Fibroblast of mammary gland (primary cell): ENCODE data around the gene AUTS2.
A peak's percentile ranks its signal among the peaks of the same experiment; 100 is the strongest.

ENCODE experiments used
- DNase-seq: peaks from one replicate; pipeline ENCODE4 v3.0.0-alpha.2; 2010; ENCODE audit warnings: low read depth
- H3K4me3 ChIP-seq: 2 replicates; pipeline ENCODE4 v1.5.1; 2011; ENCODE audit warnings: low read depth, mild to moderate bottlenecking, low read length, moderate library complexity; ENCODE audit not compliant: control insufficient read depth
- TF ChIP-seq, protein P1 (sequence below): conservative IDR thresholded peaks from 2 replicates; pipeline ENCODE4 v1.5.1; 2011; ENCODE audit warnings: low read depth, low read length, inconsistent platforms; ENCODE audit not compliant: control insufficient read depth, insufficient read depth

AUTS2 gene

DNA sequence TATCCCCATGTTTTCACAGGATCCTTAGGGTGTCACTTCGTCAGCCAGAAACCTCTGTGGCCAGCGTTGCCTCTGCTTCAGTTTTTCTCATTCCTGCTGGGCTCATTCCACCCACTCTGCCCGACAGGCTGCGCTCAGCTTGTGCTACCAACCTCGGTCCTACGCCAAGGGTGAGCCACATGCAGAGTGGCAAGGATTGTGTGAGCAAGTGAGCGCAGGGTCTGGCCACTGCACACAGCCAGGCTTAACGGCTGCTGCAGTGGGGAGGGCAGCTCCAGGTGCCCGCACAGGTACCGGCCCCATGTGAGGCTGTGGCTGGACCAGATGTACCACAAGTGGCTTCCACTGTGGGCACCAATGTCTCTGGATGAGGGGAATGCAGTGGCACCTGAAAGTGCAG is 329.2 kb downstream of the AUTS2 start:
- no peak for DNase-seq
- H3K4me3 ChIP-seq = no peak overlapping the region
- TF ChIP-seq, protein P1, sequence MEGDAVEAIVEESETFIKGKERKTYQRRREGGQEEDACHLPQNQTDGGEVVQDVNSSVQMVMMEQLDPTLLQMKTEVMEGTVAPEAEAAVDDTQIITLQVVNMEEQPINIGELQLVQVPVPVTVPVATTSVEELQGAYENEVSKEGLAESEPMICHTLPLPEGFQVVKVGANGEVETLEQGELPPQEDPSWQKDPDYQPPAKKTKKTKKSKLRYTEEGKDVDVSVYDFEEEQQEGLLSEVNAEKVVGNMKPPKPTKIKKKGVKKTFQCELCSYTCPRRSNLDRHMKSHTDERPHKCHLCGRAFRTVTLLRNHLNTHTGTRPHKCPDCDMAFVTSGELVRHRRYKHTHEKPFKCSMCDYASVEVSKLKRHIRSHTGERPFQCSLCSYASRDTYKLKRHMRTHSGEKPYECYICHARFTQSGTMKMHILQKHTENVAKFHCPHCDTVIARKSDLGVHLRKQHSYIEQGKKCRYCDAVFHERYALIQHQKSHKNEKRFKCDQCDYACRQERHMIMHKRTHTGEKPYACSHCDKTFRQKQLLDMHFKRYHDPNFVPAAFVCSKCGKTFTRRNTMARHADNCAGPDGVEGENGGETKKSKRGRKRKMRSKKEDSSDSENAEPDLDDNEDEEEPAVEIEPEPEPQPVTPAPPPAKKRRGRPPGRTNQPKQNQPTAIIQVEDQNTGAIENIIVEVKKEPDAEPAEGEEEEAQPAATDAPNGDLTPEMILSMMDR = no peak

DNA sequence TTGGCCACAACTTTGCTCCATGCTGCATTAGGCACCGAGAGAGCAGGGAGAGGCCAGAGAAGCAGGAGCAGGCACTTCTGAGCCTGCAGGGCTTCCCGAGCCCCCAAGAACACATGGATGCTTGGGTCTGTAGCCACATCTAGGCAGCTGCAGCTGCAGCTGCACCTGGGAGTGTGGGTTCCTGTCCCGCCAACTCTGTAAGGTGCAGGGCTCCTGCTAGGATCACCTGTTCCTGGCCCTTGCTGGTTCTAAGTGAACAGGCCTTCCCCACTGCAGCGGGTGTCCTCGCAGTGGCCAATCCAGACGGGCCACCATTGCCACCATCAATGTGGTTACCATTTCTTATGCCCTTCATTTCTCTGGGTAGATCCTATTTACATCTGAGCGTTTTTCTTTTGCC is 330.3 kb downstream of the AUTS2 start:
- DNase-seq = no peak
- TF ChIP-seq, protein P1 = no peak
- no peak overlapping the region for H3K4me3 ChIP-seq

DNA sequence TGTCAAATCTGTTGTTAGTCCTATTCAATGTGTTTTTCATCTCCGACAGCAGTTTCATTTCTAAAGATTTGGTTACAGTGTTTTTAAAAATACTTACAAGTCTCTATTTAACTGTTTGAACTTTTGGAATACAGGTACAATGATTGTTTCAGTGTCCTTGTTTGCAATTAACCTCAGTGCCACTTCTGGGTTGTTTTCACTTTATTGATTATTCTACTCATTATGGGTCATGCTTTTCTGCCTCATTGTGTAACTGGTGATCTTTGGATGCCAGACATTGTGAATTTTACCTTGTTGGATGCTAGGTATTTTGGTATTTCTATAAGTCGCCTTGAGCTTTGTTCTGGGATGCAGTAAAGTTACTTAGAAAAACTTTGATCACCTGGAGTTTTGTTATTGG is 331.3 kb downstream of the AUTS2 start:
- TF ChIP-seq, protein P1 = no peak
- H3K4me3 ChIP-seq = no peak overlapping the region
- DNase-seq = no peak

DNA sequence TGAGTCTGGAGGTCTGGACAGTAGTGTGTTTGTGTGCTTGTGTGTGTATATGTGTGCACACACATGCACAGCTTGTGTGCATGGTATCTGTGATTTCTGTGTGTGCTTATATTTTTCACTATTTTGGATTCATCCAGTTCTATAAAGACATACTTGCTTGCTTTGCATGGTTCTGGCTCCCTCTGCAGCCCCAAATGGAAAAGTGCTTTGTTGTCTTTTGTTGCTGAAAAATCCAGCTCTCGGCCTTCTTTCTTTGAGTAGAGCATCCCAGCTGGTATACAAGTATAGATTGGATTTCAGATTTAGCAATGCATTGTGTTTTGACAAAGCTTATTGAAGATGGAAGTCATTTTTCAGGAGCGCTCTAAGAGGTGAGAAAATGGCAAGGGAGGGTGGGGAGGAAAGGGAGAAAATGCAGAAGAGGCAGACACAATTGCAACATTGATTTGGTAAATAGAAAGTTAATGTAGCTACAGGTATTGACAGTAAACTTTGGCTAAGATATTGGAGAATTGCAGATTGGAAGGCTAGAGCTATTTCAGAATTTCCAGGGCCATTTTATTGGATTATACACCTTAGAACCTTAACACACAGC is 333.9 kb downstream of the AUTS2 start:
- no peak overlapping the region for H3K4me3 ChIP-seq
- peak; percentile 55 for DNase-seq
- TF ChIP-seq, protein P1 = peak; percentile 78

DNA sequence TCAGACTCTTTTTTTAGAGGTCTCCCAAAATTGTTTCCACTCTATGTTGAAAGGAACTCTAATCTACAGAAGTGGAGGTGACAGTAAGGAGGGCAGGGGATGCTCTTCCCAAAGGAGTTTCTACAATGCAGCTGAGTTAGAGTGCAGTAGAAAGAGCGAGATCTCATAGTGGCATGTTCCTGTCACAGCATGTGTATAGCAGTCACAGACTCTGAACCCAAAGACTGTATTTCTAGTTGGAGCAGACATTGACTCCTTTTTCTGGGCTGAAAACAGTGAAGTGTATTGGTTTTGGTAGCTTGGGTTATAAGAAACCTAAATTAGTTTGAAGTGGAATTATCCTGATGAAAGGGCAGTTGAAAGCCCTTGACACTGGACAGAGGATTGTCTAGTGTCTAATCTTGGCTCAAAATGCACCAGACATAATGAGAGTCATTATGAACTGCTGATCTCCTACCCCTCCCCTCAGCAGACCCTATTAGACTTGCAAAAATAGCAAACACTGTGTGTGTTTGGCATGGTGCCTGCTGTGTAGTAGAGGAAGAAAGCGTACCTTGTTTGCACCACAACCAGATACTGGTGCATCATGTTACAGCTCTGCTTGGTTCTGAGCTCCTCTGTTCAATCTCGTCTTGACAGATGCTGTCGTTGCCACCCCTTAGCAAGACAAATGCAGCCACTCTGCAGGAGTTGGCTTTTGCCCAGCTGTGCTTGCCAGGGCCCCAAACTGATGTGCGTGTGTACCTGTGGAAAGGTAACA is 336.0 kb downstream of the AUTS2 start:
- DNase-seq = no peak
- no peak overlapping the region for H3K4me3 ChIP-seq
- TF ChIP-seq, protein P1 = no peak

DNA sequence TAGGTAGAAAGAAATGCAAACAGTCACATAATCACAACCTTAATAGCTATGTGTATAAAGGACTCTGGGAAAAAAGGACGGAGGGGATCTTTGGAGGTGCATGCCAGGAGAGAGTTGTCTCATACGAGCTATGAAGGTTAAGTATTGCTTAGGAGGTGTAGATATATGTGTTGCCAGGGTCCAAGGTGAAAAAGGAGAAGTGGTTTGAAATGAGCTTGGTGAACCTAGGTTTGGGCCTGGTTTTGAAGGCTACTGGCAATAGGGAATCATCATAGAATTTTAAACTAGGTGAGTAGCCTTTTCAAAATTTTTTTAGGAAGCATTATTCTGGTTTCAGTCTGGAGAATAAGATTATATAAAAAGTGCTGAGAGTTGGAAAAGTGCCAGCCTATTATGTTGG is 336.8 kb downstream of the AUTS2 start:
- TF ChIP-seq, protein P1 = no peak
- DNase-seq = no peak
- H3K4me3 ChIP-seq = no peak overlapping the region
